K562 (cell line): Measurements from ENCODE around the gene ADCY4. TPM values are rescaled to one million over a fixed set of nuclear protein-coding genes. Genes with fewer than 3 reads are reported as not detected.

Experiments
- BDP1 ChIP-seq: IDR thresholded peaks from 3 replicates; pipeline ENCODE4 v1.6.1; 2011; ENCODE audit not compliant: insufficient read length, insufficient read depth
- FOXP1 ChIP-seq: sonication (generic); formaldehyde crosslinking; IDR thresholded peaks from 2 replicates; pipeline ENCODE4 v1.8.0; 2022; ENCODE audit warnings: mild to moderate bottlenecking, missing genetic modification reagents
- MBD2 ChIP-seq: sonication (generic); IDR thresholded peaks from 2 replicates; pipeline ENCODE4 v1.6.1; 2016; ENCODE audit warnings: low read depth, borderline replicate concordance
- THRAP3 ChIP-seq: fragments of 450-650 bp; IDR thresholded peaks from 2 replicates; pipeline ENCODE4 v1.6.1; 2016; ENCODE audit warnings: mild to moderate bottlenecking, inconsistent platforms, borderline replicate concordance
- ZNF764 ChIP-seq: fragments of 250-450 bp; sonication (Bioruptor Pico); IDR thresholded peaks from 2 replicates; pipeline ENCODE4 v1.4.0; 2020; ENCODE audit warnings: low read depth, mild to moderate bottlenecking, moderate library complexity
- polyA plus RNA-seq, 8 experiments: library from polyadenylated mRNA; depleted of rRNA in 4 of 8; stranded (reverse) in 5 of 8; unstranded in 3 of 8; fragments of >200 nt; fragmentation: Nextera tagmentation in 2 of 8; fragmentation: Illumina TruSeq in 1 of 8; extraction: Ambion mirVana in 2 of 8; extraction: Trizol in 1 of 8; gene quantifications; 2 replicates each; pipeline versions ENCODE4 v1.2.1 to v1.2.3, GENCODE V29; 2011 to 2014; ENCODE audit warnings: inconsistent platforms in 1 of 8, missing spikeins in 1 of 8
- total RNA-seq, 7 experiments: library from RNA; depleted of rRNA in 6 of 7; stranded (reverse); fragments of >200 nt in 6 of 7; fragmentation: Illumina TruSeq in 2 of 7; extraction: Trizol in 2 of 7; gene quantifications; 2 replicates each; pipeline versions ENCODE4 v1.2.1 to v1.2.3, GENCODE V29; 2011 to 2021; ENCODE audit warnings: low replicate concordance in 1 of 7
- TF ChIP-seq, protein P1 (sequence below): fragments of 450-650 bp; formaldehyde crosslinking; IDR thresholded peaks from 2 replicates; pipeline ENCODE4 v1.4.0; 2022; ENCODE audit warnings: missing genetic modification characterization
- TF ChIP-seq, protein P2 (sequence below), 2 experiments: fragments of 450-650 bp; conservative IDR thresholded peaks; 2 replicates each; pipeline ENCODE4 v1.6.1; 2017; ENCODE audit warnings: mild to moderate bottlenecking in 2 of 2, moderate library complexity in 2 of 2
- TF ChIP-seq, protein P3 (sequence below): fragments of 250-450 bp; sonication (Bioruptor Pico); IDR thresholded peaks from 2 replicates; pipeline ENCODE4 v1.4.0; 2020

ADCY4 gene
- total and polyA plus RNA-seq, 9 of the 15 experiments (the other 6 are each of a cell fraction or from before 2014, with no cell fraction given): 0.04 to 0.31 (median 0.15) TPM; not detected in 2

DNA sequence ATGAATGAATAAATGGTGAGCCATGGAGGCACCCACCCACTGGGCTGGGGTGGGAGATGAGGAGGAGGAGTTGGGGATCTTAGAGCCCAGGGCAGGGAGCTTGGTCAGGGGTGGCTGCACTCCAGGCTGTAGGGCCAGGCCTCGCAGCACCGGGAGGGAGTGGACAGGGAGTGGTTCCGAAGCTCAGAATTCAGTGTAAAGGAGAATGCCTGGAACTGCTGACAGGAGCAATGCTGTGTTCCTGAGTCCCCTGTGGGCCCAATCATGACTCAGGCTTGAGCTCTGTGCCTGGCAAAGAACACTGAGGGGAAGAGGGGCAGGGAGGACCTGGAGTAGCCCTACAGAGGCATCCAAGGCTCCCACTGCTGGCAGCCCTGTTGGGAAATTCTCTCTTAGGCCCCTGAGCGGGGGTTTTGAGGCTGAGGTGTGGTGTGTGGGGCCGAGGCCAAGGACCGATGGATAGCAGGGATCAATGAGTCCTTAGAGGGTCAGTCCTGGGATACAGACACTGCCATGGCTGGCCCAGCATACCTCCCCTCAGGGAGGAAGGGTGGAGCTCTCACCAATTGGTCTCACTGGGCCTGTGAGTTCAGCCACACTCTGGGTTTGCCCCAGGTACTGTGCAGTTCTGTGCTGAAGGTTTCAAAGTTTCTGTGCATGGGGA, 53.9 kb downstream of the ADCY4 start (continued):
- TF ChIP-seq, protein P1, sequence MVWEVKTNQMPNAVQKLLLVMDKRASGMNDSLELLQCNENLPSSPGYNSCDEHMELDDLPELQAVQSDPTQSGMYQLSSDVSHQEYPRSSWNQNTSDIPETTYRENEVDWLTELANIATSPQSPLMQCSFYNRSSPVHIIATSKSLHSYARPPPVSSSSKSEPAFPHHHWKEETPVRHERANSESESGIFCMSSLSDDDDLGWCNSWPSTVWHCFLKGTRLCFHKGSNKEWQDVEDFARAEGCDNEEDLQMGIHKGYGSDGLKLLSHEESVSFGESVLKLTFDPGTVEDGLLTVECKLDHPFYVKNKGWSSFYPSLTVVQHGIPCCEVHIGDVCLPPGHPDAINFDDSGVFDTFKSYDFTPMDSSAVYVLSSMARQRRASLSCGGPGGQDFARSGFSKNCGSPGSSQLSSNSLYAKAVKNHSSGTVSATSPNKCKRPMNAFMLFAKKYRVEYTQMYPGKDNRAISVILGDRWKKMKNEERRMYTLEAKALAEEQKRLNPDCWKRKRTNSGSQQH (CRISPR knock-in tag): no peak
- no peak for TF ChIP-seq FOXP1 (CRISPR knock-in tag)
- TF ChIP-seq THRAP3: no peak
- TF ChIP-seq, protein P2, sequence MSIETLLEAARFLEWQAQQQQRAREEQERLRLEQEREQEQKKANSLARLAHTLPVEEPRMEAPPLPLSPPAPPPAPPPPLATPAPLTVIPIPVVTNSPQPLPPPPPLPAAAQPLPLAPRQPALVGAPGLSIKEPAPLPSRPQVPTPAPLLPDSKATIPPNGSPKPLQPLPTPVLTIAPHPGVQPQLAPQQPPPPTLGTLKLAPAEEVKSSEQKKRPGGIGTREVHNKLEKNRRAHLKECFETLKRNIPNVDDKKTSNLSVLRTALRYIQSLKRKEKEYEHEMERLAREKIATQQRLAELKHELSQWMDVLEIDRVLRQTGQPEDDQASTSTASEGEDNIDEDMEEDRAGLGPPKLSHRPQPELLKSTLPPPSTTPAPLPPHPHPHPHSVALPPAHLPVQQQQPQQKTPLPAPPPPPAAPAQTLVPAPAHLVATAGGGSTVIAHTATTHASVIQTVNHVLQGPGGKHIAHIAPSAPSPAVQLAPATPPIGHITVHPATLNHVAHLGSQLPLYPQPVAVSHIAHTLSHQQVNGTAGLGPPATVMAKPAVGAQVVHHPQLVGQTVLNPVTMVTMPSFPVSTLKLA (conservative IDR thresholded peaks at IDR 0.05): no peak
- TF ChIP-seq MBD2: no peak
- TF ChIP-seq, protein P3, sequence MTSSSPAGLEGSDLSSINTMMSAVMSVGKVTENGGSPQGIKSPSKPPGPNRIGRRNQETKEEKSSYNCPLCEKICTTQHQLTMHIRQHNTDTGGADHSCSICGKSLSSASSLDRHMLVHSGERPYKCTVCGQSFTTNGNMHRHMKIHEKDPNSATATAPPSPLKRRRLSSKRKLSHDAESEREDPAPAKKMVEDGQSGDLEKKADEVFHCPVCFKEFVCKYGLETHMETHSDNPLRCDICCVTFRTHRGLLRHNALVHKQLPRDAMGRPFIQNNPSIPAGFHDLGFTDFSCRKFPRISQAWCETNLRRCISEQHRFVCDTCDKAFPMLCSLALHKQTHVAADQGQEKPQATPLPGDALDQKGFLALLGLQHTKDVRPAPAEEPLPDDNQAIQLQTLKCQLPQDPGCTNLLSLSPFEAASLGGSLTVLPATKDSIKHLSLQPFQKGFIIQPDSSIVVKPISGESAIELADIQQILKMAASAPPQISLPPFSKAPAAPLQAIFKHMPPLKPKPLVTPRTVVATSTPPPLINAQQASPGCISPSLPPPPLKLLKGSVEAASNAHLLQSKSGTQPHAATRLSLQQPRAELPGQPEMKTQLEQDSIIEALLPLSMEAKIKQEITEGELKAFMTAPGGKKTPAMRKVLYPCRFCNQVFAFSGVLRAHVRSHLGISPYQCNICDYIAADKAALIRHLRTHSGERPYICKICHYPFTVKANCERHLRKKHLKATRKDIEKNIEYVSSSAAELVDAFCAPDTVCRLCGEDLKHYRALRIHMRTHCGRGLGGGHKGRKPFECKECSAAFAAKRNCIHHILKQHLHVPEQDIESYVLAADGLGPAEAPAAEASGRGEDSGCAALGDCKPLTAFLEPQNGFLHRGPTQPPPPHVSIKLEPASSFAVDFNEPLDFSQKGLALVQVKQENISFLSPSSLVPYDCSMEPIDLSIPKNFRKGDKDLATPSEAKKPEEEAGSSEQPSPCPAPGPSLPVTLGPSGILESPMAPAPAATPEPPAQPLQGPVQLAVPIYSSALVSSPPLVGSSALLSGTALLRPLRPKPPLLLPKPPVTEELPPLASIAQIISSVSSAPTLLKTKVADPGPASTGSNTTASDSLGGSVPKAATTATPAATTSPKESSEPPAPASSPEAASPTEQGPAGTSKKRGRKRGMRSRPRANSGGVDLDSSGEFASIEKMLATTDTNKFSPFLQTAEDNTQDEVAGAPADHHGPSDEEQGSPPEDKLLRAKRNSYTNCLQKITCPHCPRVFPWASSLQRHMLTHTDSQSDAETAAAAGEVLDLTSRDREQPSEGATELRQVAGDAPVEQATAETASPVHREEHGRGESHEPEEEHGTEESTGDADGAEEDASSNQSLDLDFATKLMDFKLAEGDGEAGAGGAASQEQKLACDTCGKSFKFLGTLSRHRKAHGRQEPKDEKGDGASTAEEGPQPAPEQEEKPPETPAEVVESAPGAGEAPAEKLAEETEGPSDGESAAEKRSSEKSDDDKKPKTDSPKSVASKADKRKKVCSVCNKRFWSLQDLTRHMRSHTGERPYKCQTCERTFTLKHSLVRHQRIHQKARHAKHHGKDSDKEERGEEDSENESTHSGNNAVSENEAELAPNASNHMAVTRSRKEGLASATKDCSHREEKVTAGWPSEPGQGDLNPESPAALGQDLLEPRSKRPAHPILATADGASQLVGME (CRISPR knock-in tag): no peak
- no peak for TF ChIP-seq BDP1
- no peak for TF ChIP-seq ZNF764 (CRISPR knock-in tag)
